Measurements from ENCODE around the gene GRID2.
"Not testable (repeated sequence)": the region's sequence is repeated elsewhere in the genome, so short reads cannot be mapped to it uniquely, and the experiment has no call there.

The GRID2 gene

GRCh38 chr4:92444143-92444843 lies 140.5 kb downstream of the GRID2 start:
- DNase-seq = not testable (repeated sequence)

GRCh38 chr4:92445127-92445526 lies 141.4 kb downstream of the GRID2 start:
- DNase-seq = no peak

GRCh38 chr4:92447255-92447905 lies 143.6 kb downstream of the GRID2 start:
- no peak for DNase-seq

GRCh38 chr4:92448176-92448575 lies 144.4 kb downstream of the GRID2 start:
- not testable (repeated sequence) for DNase-seq

GRCh38 chr4:92450694-92451093 lies 146.9 kb downstream of the GRID2 start:
- DNase-seq = no peak

GRCh38 chr4:92451782-92452181 lies 148.0 kb downstream of the GRID2 start:
- DNase-seq = no peak

- DNase-seq = not testable (repeated sequence)
Observed at GRCh38 chr4:92452383-92452782, 148.6 kb downstream of the GRID2 start.

- DNase-seq = no peak
Observed at GRCh38 chr4:92455329-92455839, 151.6 kb downstream of the GRID2 start.

GRCh38 chr4:92455951-92456350 lies 152.2 kb downstream of the GRID2 start:
- DNase-seq = no peak

GRCh38 chr4:92461732-92462131 lies 158.0 kb downstream of the GRID2 start:
- no peak for DNase-seq

GRCh38 chr4:92477298-92477697 lies 173.5 kb downstream of the GRID2 start:
- DNase-seq = no peak

- DNase-seq = no peak
Observed at GRCh38 chr4:92483341-92483740, 179.6 kb downstream of the GRID2 start.

- DNase-seq = no peak
Observed at GRCh38 chr4:92488496-92488895, 184.7 kb downstream of the GRID2 start.

- no peak for DNase-seq
Observed at GRCh38 chr4:92497141-92497540, 193.4 kb downstream of the GRID2 start.

- DNase-seq = no peak
Observed at GRCh38 chr4:92501456-92501855, 197.7 kb downstream of the GRID2 start.

- no peak for DNase-seq
Observed at GRCh38 chr4:92506933-92507332, 203.2 kb downstream of the GRID2 start.

- no peak for DNase-seq
Observed at GRCh38 chr4:92514627-92515026, 210.9 kb downstream of the GRID2 start.

- DNase-seq = no peak
Observed at GRCh38 chr4:92516450-92516849, 212.7 kb downstream of the GRID2 start.

GRCh38 chr4:92519727-92520126 lies 216.0 kb downstream of the GRID2 start:
- DNase-seq = no peak

- DNase-seq = no peak
Observed at GRCh38 chr4:92520563-92520962, 216.8 kb downstream of the GRID2 start.

GRCh38 chr4:92521941-92522340 lies 218.2 kb downstream of the GRID2 start:
- no peak for DNase-seq

- no peak for DNase-seq
Observed at GRCh38 chr4:92522356-92522755, 218.6 kb downstream of the GRID2 start.

- no peak for DNase-seq
Observed at GRCh38 chr4:92524131-92524530, 220.4 kb downstream of the GRID2 start.

GRCh38 chr4:92528541-92528940 lies 224.8 kb downstream of the GRID2 start:
- DNase-seq = no peak

GRCh38 chr4:92529510-92529909 lies 225.7 kb downstream of the GRID2 start:
- no peak for DNase-seq

Measured in CD4-positive, alpha-beta T cell treated with Interleukin-1 beta for 1 hour (primary cell).